Stomach (tissue), 4 donors: ENCODE data around the gene SELENOM.

ENCODE experiments used
- CTCF ChIP-seq, 7 experiments: fragments of 450-650 bp in 4 of 7; fragments of 200-600 bp in 3 of 7; sonication (generic) in 3 of 7; IDR thresholded peaks; one replicate each; pipeline ENCODE4 v1.5.1; 2016 to 2019; ENCODE audit warnings: antibody characterized with exemption in 7 of 7, control low read depth in 2 of 7, mild to moderate bottlenecking in 1 of 7
- EP300 ChIP-seq: sonication (generic); formaldehyde crosslinking; IDR thresholded peaks from one replicate; pipeline ENCODE4 v1.6.1; 2017; ENCODE audit warnings: antibody characterized with exemption

- TF ChIP-seq EP300 (no peak), CTCF (IDR thresholded peaks at IDR 0.05) (no peak)
These were observed 52.2 kb downstream of the SELENOM start for GRCh38 chr22:31055117-31055634.
